Activated CD4-positive, CD25-positive, alpha-beta regulatory T cell treated with anti-CD3 and anti-CD28 coated beads, Interleukin-2, amount 50 U/mL, for 16 hours (primary cell): ENCODE data around the gene NGB.

Experiments
- DNase-seq: peaks from one replicate; pipeline ENCODE4 v3.0.0-alpha.2; 2020; ENCODE audit warnings: low read depth, low spot score

NGB gene

DNA sequence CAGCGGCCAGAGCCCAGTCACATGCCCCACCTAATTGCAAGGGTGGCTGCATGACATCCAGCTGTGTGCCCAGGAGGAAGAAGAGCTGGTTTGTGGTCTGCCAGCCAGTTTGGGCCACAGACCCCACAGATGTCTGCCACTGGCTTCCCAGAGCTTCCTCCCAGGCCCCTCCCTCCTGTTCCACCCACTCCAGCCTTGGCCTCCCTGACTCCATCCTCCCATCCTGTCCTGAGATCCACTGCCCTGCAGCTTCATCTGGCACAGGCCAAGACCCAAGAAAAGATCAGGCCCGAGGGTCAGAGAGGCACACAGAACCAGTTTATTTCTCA lies 5.9 kb downstream of the NGB start:
- no peak for DNase-seq

DNA sequence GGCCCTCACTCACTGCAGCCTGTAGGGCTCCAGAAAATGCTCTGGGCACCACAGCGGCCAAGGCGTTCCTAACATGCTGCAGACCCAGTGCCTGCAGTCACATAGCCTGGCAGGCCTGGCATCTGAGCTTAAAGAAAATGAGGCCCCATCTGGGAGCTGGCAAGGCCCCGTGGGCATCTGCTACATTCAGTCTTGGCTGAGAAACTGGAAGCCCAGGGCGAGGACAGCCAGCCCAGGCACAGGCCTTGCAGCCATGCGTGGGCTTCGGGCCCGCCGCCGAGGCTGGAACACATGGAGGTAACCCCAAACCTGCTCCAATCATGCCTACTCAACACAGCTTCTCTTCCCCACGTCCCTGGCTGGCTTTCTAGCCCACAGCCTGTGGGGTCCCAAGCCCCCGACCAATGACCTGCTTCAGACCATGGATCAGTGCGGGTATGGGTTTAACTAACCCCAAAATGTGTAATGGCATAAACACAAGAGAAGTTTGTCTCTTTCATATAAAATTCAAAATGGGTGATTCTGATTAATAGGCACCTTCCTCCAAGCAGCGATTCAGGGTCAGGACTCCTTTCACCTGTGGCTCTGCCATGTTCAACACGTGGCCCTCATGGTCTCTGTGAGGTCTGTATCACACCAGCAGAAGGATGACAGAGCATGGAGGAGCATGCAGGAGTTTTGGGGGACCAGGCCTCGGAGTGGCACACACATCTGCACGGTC lies 6.4 kb downstream of the NGB start:
- no peak for DNase-seq

DNA sequence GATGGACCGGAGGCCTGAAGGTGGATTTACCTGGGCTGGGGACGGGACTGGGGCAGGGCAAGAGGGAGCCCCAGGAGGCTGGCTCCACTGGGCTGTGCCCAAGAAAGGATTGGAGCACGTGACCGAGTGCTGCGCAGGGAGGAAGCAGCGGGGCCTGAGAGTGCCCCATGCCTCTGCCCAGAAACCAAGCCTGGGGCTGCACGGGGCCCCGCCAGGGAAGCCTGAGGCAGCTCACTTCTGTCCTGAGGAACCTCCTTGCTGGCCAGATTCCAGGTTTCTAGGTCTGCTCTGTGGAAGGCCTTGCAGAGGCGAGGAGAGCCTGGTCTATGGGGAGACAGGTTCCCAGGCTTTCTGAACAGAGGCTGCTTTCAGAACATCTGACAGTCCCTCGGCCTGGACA lies 10.4 kb downstream of the NGB start:
- DNase-seq: no peak

DNA sequence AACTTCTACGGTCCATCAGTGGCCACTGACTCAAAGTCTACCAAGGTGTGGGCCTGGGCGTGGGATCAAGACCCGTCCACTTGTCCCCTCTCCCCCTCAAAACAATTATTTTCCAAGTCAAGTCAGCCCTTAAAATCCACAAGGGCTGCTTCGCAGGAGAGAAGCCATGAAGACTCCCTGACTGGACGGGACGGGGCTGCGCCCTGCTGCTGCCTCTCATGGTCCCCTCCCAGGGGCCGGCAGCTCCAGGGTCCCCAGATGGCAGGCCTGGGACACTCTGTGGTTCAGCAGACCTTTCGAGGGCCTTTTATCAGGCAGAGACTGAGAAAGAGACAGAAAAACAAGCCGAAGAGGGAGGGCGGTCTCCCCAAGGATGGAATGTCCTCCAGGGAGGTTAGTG lies 10.8 kb downstream of the NGB start:
- no peak for DNase-seq

DNA sequence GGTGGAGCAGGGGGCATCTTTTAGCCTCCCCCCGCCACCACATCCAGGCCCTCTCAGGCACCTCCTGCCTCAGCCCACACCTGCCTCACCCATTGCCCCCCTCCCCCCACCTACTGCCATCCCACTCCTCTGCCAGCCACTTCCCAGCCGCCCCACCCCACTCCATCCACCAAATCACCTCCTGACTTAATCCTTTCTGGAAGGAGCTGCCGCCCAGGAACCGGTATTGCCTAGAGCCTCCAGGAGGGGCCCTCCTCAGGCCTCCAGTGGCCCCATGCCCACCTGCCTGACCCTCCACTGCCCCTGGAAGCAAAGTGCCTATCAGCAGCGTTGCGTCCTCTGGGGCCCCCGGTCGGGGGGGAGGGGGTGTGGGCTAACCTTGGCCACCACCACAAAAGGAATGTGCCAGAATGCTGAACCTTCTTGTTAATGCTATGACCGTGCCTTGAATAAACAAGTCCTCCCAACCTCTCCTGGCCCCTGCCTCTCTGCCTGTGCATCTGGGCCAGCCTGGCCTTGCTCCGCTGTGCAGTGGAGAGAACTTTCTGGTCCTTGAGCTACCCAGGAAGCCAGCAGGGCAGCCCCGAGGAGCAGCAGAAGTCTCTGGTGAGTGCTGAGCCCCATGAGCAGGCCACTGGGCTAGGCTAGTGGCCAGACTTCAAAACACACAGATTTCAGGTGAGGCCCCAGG lies 11.8 kb downstream of the NGB start:
- DNase-seq: no peak

DNA sequence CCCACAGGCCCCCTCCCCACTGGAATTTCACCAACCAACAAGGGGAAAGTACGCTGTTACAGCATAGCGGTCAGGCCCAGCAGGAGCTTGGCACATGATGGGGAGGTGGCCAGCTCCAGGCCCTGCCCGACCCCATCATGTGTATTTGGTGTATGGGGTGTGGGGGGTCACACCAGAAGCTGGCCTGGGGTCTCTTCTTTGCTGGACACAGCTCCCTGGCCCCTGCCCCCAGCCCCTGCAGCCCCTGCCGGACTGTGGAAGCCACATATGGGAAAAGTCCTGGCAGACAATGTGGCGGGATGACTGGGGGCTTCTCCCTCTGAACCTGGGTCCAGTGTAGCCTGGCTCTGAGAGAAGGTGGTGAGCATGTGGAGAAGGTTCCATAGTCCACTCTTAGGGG lies 12.4 kb downstream of the NGB start:
- no peak for DNase-seq

DNA sequence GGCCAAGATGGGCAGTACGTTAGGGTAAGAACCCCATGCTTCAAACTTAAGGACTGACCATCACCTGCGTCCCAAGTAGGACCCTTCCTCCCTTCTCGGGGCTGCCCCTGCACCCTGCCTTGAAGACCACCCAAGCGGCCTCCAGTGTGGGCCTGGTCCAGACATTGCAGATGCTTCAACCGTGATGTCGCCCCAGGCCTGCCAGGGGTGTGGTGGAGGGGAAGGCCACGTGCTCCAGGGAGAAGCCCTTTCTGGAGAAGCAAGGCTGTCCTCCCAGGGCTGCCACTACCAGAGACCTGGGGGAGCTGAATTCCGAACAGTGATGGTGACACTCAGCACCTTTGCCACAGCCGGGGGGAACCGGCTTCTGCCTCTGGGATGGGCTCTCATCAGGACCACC lies 13.3 kb downstream of the NGB start:
- DNase-seq: no peak

DNA sequence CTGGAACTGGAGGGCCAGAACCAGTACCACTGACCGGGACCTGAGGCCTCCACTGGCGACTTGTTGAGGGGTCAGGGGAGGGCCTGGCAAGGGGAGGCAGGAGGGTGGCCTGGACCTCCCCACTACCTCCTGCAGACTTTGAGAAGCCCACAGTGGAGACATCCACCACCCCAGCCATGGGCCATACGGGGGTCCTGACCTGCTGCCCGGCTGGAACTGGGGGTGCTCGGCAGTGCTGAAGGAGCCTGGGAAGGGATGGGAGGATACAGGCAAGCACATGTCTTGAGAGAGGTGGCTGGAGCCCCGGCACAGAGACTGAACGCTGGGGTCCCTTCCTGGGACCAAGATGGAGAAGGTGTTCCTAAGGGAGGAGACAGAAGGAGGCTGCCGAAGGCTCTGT lies 14.3 kb downstream of the NGB start:
- no peak for DNase-seq

DNA sequence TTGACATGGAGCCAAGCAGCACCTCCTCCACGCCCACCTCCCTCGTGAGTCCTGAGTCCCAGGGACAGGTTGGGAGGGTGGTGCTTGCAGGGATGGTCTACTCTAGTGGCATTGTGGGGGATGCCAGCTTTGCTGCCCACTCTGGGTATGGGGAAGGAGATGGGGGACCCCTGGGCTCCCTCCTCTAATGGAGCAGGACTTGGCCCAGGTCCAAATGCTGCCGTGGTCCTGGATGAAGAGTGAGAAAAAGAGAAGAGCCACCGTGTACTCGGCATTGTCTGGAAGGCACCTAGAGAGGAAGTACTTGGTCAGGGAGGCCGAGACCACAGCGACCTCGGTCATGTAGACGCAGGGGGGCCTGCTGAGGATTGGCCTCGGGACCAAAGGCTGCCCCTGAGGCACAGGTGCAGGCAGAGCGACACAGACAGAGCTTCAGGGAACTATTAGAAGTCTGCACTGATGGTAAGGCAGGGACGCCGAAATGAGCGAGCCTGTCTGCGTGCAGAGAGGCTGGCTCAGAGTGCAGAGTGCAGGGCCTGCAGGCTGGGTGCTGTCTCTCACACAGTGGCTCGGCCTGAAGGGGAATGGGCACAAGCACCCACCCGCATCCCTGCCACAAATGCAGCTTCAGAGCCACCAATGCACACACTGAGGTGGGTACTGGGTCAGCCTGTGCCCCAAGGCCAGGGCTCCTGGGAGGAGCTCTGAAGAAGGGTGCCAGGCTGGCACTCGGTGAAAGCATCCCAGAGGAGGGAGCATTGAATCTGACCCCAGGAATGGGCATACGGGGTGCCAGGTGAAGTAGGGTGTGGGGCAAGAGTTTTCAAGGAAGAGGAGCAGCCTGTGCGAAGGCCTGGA lies 17.4 kb downstream of the NGB start:
- DNase-seq: no peak

DNA sequence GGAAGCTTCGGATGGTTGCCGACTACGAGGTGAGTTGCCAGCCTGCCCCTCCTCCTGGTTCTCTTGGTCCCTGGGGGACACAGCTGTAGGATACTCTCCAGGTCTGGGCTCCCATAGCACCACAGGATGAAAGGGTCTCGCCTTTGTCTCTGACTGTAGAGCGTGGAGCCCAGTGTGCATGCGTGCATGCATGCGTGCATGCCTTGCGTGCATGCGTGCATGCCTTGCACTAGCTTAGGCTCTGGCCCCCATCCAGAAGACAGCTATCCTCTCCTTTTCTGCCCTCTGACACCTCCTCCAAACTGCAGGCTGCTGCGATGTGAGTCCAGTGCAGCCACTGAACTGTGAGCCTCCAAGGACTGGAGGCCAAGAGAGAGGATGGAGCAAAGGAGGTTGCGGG lies 19.1 kb downstream of the NGB start:
- no peak for DNase-seq

DNA sequence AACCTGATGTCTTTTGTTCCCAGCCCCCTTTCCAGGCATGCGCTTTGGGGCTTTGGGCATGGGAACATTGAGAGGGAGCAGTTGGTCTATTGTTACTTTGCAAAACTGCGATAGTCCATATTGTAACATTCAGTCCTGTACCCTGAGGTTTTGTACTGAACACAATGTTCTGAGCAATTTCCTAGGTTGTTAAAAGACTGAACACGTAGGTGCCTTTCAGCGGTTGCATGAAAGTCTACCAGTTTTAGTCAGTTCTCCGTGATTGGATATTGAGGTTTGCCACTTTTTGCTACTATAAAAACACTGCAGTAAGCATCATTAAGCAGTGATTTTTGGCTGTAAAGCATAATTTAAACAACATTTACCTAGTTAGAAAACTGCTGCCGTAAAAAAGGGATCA lies 20.1 kb downstream of the NGB start:
- DNase-seq: no peak

DNA sequence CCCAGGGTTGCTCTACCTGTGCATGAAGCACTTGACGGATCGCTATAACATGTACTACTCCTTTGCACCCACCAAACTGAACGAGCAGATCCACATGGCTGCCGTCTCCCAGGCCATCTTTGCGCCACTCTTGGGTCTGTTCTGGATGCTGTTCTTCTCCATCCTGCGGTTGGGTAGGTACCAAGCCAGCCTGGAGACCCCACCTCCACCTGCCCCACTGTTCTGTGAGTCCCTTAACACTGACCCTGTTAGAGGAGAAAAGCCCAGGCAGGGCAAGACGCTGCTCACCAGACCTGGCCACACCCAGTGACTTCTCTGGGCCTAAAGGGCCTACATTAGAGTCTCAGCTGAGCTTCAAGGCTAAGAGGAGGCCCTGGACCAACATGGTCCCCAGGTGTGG lies 21.7 kb downstream of the NGB start:
- no peak for DNase-seq

DNA sequence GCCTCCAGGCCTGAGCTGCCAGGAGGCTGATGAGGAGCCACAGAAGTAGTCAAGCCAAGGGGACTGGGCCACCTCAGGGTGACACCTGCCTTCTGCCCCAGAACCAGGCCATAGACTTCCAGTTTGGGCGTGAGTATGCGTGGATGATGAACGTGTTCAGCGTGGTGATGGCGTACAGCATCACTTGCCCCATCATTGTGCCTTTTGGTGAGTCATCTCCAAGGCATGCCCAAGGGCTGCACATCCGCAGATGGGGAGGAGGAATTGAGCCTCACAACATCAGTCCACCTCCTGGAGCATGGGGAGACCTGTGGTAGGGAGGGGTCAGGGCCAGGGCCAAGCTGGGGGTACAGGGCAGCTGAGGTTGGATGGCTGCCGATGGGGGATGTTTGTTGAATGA lies 22.3 kb downstream of the NGB start:
- DNase-seq: no peak

DNA sequence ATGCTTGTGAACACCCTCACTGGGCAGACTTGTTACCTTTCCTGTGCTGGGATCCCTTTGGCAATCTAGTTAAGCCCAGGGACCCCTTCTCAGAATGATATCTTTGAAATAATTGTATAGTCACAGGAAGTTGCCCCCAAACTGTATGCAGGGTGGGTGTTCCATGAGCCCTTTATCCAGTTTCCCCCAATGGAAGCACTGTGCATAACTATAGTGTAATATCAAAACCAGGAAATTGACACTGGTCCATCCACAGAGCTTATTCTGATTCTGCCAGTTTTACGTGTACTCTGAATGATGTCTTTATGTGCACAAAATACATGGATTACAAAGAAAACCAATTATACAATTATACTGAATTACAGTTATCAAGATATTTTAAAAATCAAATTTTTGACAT lies 24.2 kb downstream of the NGB start:
- DNase-seq: no peak

DNA sequence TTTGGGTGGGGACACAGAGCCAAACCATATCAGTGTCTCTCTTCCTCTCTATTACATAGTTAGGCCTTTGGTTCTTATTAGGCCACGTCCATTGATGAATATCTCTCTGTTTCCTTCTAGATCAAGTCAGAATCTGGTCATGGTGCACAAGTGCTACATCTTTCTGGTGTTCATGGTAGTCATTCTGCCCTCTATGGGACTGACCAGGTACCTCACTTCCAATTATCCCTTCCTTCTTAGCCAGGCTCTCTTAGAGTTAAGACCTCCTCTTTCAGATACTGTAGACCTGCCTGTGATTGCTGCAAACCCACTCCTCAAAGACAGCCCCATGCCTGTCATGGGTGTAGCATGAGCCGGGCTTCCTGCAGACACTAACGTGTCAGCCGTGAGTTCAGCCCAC lies 25.2 kb downstream of the NGB start:
- no peak for DNase-seq

DNA sequence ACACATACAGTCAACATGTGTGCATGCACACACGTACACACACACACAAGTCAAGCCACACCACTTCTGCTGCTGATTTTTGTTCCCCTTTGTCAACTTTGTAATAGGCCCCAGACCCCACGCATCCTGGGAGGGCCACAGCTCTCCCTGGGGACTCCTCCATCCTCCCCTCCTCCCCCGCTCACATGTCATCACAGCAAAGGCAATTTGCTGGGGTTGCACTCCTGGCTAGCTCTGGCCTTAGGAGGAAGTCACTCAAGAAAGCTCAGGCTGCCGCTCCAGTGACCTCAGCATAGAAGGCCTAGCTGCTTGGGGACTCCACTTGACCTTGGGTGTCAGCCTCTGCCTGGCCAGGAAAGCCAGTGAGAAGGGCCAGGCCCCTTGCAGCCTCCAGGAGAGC lies 27.2 kb downstream of the NGB start:
- DNase-seq: no peak

DNA sequence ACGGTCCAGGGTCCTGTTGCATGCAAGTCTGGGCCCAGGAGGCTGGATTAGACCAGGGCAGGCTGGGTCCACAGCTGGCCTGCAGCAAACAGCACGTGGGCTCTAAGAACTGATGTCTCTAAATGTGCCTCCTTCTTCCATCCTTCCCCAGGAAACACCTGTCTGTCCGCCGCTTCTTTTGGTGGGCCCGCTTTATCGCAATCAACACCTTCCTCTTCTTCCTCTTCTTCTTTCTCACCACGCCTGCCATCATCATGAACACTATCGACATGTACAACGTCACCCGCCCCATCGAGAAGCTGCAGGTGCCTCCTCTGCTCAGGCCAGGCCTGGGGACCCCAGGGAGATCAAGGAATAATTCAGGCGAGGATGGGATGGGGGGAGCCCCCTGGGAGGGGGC lies 28.3 kb downstream of the NGB start:
- DNase-seq: no peak

DNA sequence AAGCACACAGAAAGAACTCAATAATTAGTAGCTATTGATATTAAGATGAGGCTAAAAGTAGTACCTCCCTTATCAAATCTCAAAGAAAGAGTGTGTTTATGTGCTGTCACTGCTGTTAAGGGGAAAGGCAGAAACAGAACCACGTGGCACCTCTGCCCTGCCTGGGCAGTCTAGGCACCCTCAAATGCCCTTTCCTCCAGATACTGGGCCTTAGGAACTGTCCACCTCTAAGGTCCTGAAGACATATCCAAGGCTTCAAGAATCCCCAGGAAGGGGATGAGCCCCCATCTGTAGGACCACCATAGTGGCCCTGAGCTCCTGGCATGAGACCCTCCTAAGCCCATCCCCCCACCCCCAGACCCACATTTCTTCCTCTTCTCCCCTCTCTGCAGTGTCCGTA lies 29.1 kb downstream of the NGB start:
- no peak for DNase-seq

DNA sequence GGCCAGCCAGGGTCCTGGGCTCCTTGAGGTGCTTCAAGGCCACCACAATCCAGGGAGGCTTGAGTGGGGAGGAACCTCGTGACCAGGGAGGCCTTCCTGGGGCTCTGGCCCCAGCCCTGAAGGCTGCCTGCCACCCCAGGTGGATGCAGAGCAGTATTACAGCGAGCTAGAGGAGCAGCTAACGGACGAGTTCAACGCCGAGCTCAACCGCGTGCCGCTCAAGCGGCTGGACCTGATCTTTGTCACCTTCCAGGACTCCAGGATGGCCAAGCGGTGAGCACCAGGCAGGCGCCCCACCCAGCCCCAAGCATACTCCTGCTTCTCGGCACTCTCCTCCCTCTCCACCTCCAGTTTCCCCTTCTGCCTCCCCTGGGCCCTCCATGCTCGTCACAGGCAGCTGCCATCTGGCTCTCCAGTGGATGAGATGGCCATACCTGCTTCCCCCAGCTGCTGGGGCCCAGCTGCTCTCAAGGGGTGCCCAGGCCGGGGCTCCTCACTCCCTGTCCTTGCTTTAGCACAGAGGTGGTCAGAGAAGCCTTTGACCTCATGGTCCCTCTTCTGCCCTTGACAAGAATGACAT lies 30.6 kb downstream of the NGB start:
- no peak for DNase-seq

DNA sequence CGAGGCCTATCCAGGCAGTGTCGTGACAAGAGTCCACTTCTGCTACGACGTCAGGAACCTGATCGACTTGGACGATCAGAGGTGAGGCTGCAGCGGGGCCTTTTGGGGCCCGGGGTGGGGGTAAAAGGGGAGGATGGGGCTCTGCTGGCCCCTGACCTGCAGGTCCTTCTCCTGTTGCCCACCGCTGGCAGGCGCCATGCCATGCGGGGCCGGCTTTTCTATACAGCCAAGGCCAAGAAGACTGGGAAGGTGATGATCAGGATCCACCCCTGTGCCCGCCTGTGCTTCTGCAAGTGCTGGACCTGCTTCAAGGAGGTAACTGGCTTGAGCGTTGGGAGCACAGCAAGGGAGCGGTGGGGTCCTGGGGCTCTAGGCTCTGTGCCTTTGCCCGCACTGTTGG lies 31.6 kb downstream of the NGB start:
- DNase-seq: no peak

DNA sequence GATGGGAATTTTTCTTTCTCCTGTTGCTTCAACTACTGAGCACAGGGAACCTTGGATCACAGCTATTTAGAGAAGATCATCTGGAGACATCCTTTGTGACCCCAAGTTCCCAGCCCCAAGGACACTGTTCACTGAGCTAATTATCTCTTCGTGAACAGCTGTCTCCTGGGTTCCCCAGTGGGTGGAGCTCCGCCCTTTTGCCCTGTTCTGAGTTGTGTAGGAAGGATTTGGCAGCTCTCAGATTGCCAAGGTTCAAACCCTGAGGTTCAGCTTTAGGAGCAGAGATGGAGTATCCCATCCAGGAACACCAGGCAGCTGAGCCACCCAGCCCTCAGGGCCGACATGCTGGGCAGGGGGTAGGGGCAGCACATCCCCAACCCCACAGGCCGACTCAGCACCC lies 32.0 kb downstream of the NGB start:
- no peak for DNase-seq

DNA sequence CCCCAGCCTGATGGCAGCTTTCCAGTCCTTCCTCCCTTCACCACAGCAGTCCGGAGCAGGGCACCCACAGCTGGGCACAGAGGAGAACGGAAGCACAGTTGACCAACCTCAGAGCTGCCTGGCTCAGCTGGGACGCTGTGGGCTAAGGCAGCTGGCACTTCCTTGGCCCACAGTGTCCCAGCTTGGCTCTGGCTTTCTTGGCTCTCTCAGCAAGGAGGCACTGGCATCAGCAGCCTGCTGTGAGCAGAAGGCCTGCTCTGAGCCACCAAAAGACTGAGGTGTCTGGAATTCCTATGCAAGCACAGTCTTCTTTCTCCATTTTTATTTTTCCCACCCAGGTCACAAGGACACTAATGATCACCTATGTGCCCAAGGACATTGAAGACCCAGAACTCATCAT lies 32.6 kb downstream of the NGB start:
- DNase-seq: no peak

DNA sequence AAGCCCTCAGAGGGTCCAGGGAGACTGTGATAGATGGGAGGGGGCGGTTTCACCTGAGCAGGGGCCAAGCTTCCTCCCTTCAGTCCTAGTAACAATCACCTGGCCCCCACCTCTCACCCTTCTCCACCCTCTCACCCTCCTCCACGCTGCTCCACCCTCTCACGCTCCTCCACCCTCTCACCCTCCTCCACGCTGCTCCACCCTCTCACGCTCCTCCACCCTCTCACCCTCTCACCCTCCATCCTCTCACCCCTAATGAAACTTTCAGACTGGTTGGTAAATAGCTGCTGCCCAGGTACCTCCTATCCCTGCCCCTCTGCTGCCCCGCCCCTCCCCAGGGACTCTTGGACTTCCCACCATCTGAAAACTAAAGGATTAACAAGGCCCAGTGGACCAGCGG lies 34.2 kb downstream of the NGB start:
- no peak for DNase-seq
